ENCODE data around the gene NOL9. TPM values are rescaled to one million over a fixed set of nuclear protein-coding genes. Genes with fewer than 3 reads are reported as not detected.

NOL9 gene
- total and polyA plus RNA-seq, 2 donors (not counting 3 experiments of a cell fraction or from before 2014, with no cell fraction given) = 14.1 to 42.9 TPM

- DNase-seq (ENCODE audit: low read depth, low spot score) (no peak), FAIRE-seq (no peak)
- H3K4me3 ChIP-seq (replicated peaks in 1 of 3; ENCODE audit: insufficient read depth in 1 of 3, low read depth in 1 of 3, low read length in 3 of 3) = no peak overlapping the region
- no peak overlapping the region for H3K4me2 ChIP-seq (ENCODE audit: insufficient read depth, low read length)
- no peak overlapping the region for H2AFZ ChIP-seq (ENCODE audit: low read depth, low read length)
- intact Hi-C loops (cut with micrococcal nuclease) (no loop called here), dilution Hi-C loops (cut with MboI; ENCODE audit: extremely low pct_ligation_motif_present, low sequenced_read_pairs) (no loop called here)
- H3K79me2 ChIP-seq (ENCODE audit: control insufficient read depth, insufficient read depth, low read length) = no peaks in the 10 kb centered on the region
- TF ChIP-seq POLR2AphosphoS5 (IDR thresholded peaks at IDR 0.05; ENCODE audit: insufficient read depth, low read depth, low read length) (no peak), JUN (IDR thresholded peaks at IDR 0.05; ENCODE audit: borderline replicate concordance, insufficient read depth, insufficient read length, low read depth) (no peak), POLR2A (IDR thresholded peaks at IDR 0.05; ENCODE audit: low read depth, low read length) (no peak), EZH2 (IDR thresholded peaks at IDR 0.05; ENCODE audit: borderline replicate concordance, low read depth, low read length, severe bottlenecking) (no peak), GATA2 (IDR thresholded peaks at IDR 0.05; ENCODE audit: insufficient read depth, insufficient read length, low read depth, low read length) (no peak), MAX (IDR thresholded peaks at IDR 0.05; ENCODE audit: insufficient read depth, insufficient read length) (no peak), FOS (IDR thresholded peaks at IDR 0.05; ENCODE audit: borderline replicate concordance, insufficient read depth, low read length) (no peak), CTCF (IDR thresholded peaks at IDR 0.05; ENCODE audit: extremely low read depth in 1 of 2, insufficient read depth in 1 of 2, low read depth in 1 of 2, low read length in 2 of 2) (no peak), MYC (IDR thresholded peaks at IDR 0.05; ENCODE audit: low read depth, low read length) (no peak)
- no peaks in the 10 kb centered on the region for H3K9me3 ChIP-seq (replicated peaks; ENCODE audit: control insufficient read depth, insufficient read depth, low read length)
- H4K20me1 ChIP-seq (replicated peaks; ENCODE audit: control insufficient read depth, extremely low read depth, insufficient read depth, low read length) = no peaks in the 10 kb centered on the region
- no TSS peak for BruUV-seq (replicated peaks)
- CTCF ChIA-PET = interaction anchor here (1.0 to 1.5 kb wide), 3 partner anchors 13 to 137 kb away, joined by 3 to 9 read pairs (median 4); no protein-coding TSS in a partner anchor
- no peaks in the 10 kb centered on the region for H3K27me3 ChIP-seq (ENCODE audit: control insufficient read depth in 2 of 2, insufficient read depth in 2 of 2, low read length in 2 of 2)
- H3K36me3 ChIP-seq (ENCODE audit: control insufficient read depth in 2 of 2, extremely low read depth in 1 of 2, insufficient read depth in 2 of 2, low read length in 2 of 2) = no peaks in the 10 kb centered on the region
- H3K9ac ChIP-seq (replicated peaks; ENCODE audit: extremely low read depth, insufficient read depth, low read length) = no peak overlapping the region
- POLR2A ChIA-PET = no interaction called here
- no peaks in the 10 kb centered on the region for H3K4me1 ChIP-seq (ENCODE audit: control insufficient read depth, extremely low read depth, insufficient read depth, low read length)
- H3K27ac ChIP-seq (ENCODE audit: insufficient read depth, low read depth, low read length) = no peak overlapping the region
- no peaks in the 10 kb centered on the region for H3K9me1 ChIP-seq (replicated peaks; ENCODE audit: control insufficient read depth, extremely low read depth, insufficient read depth, low read length)
Measured at GRCh38 chr1:6509220-6509918, 44.9 kb downstream of the NOL9 start.

All from endothelial cell of umbilical vein (primary cell).